Tibial nerve (tissue), 4 donors: ENCODE results near the gene PTPRF. TPM values are rescaled to one million over a fixed set of nuclear protein-coding genes. Genes with fewer than 3 reads are reported as not detected.

ENCODE experiments used
- DNase-seq, 2 donors: peaks; one replicate each; pipeline ENCODE4 v3.0.0-alpha.2; 2019; ENCODE audit warnings: low spot score in 2 of 2
- H3K27ac ChIP-seq, 4 donors: fragments of 200-600 bp; sonication (generic) in 3 of 4; one replicate each; pipeline ENCODE4 v1.5.1; 2017 to 2019; ENCODE audit warnings: mild to moderate bottlenecking in 1 of 4
- H3K27me3 ChIP-seq, 2 donors: fragments of 200-600 bp; sonication (generic) in 1 of 2; one replicate each; pipeline versions ENCODE4 v1.5.1 to v1.6.0; 2017 to 2019
- H3K36me3 ChIP-seq, 3 donors: fragments of 200-600 bp; sonication (generic); one replicate each; pipeline ENCODE4 v1.5.1; 2018 to 2019
- H3K4me1 ChIP-seq, 4 donors: fragments of 200-600 bp; sonication (generic) in 3 of 4; one replicate each; pipeline ENCODE4 v1.5.1; 2017 to 2019
- H3K4me3 ChIP-seq, 4 donors: fragments of 200-600 bp; sonication (generic) in 3 of 4; one replicate each; pipeline ENCODE4 v1.5.1; 2017 to 2019; ENCODE audit warnings: mild to moderate bottlenecking in 1 of 4, moderate library complexity in 1 of 4
- H3K9me3 ChIP-seq, 4 donors: fragments of 200-600 bp; sonication (generic) in 3 of 4; one replicate each; pipeline ENCODE4 v1.5.1; 2017 to 2019
- EP300 ChIP-seq, 2 donors: sonication (generic); formaldehyde crosslinking; IDR thresholded peaks; one replicate each; pipeline ENCODE4 v1.6.1; 2017; ENCODE audit warnings: antibody characterized with exemption in 2 of 2, mild to moderate bottlenecking in 1 of 2
- POLR2A ChIP-seq, 2 donors: fragments of 450-650 bp; IDR thresholded peaks; one replicate each; pipeline ENCODE4 v1.6.1; 2017; ENCODE audit warnings: antibody characterized with exemption in 2 of 2, mild to moderate bottlenecking in 2 of 2, moderate library complexity in 2 of 2
- WGBS, 2 donors: methylation state at CpG; one replicate each; pipeline ENCODE4 v1.1.5; 2018; 5-methylcytosine and 5-hydroxymethylcytosine counted together
- total RNA-seq, 4 donors: library from RNA; depleted of rRNA; stranded (reverse); fragments of >200 nt; gene quantifications; one replicate each; pipeline ENCODE4 v1.1.0, GENCODE V29; 2016
- TF ChIP-seq, protein P1 (sequence below), 5 experiments: fragments of 200-600 bp in 3 of 5; fragments of 450-650 bp in 2 of 5; sonication (generic) in 3 of 5; IDR thresholded peaks; one replicate each; pipeline ENCODE4 v1.5.1; 2016 to 2019; ENCODE audit warnings: antibody characterized with exemption in 5 of 5, mild to moderate bottlenecking in 3 of 5, moderate library complexity in 2 of 5

The PTPRF gene
- total RNA-seq, 4 donors from 2014 or later, result 72.0 to 112 (median 92.5) TPM

DNA sequence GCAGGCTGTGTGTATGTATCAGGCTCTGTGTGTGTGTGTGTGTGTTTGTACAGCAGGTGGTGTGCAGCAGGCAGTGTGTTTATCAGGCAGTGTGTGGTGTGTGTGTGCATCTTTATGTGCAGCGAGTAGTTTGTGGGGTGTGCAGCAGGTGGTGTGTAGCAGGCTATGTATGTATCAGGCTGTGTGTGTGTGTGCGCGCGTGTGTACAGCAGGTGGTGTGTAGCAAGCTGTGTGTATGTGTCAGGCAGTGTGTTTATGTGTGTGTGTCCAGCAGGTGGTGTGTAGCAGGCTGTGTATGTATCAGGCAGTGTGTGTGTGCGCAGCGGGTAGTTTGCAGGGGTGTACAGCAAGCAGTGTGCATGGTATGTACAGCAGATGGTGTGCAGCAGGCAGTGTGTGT lies 29.0 kb downstream of the PTPRF start:
- no peaks in the 10 kb centered on the region for H3K9me3 ChIP-seq
- no peaks in the 10 kb centered on the region for H3K27me3 ChIP-seq
- no peak overlapping the region for H3K4me3 ChIP-seq
- H3K27ac ChIP-seq, result no peak overlapping the region
- TF ChIP-seq POLR2A (IDR thresholded peaks at IDR 0.05), result no peak
- H3K36me3 ChIP-seq, result peaks cover 0 to 8% (median 0%) of the 10 kb centered on the region in 3 donors
- no peak for DNase-seq
- peaks cover 0 to 61% (median 39%) of the 10 kb centered on the region in 4 donors for H3K4me1 ChIP-seq
- WGBS, 2 donors, result 94 to 96% methylated on average over 6 of the region's 6 CpGs

GRCh38 chr1:43560286-43560685 lies 29.6 kb downstream of the PTPRF start:
- Histone ChIP-seq H3K4me3 (no peak overlapping the region), H3K27me3 (no peaks in the 10 kb centered on the region), H3K4me1 (peaks cover 0 to 67% (median 45%) of the 10 kb centered on the region in 4 donors), H3K36me3 (peaks cover 0 to 8% (median 0%) of the 10 kb centered on the region in 3 donors), H3K27ac (no peak overlapping the region), H3K9me3 (no peaks in the 10 kb centered on the region)
- no peak for DNase-seq
- no peak for TF ChIP-seq POLR2A (IDR thresholded peaks at IDR 0.05)
- TF ChIP-seq, protein P1, sequence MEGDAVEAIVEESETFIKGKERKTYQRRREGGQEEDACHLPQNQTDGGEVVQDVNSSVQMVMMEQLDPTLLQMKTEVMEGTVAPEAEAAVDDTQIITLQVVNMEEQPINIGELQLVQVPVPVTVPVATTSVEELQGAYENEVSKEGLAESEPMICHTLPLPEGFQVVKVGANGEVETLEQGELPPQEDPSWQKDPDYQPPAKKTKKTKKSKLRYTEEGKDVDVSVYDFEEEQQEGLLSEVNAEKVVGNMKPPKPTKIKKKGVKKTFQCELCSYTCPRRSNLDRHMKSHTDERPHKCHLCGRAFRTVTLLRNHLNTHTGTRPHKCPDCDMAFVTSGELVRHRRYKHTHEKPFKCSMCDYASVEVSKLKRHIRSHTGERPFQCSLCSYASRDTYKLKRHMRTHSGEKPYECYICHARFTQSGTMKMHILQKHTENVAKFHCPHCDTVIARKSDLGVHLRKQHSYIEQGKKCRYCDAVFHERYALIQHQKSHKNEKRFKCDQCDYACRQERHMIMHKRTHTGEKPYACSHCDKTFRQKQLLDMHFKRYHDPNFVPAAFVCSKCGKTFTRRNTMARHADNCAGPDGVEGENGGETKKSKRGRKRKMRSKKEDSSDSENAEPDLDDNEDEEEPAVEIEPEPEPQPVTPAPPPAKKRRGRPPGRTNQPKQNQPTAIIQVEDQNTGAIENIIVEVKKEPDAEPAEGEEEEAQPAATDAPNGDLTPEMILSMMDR (IDR thresholded peaks at IDR 0.05), result no peak
- TF ChIP-seq EP300 (IDR thresholded peaks at IDR 0.05), result no peak
- WGBS, 2 donors, result 59 to 78% methylated on average over 3 to 6 of the region's 6 CpGs

GRCh38 chr1:43563876-43564539 lies 33.3 kb downstream of the PTPRF start:
- TF ChIP-seq, protein P1 (IDR thresholded peaks at IDR 0.05), result no peak
- TF ChIP-seq EP300 (IDR thresholded peaks at IDR 0.05), result peak in 1 of 2 donors; percentile 77
- Histone ChIP-seq H3K27ac (peak overlapping the region; percentile 14 to 85 (median 68)), H3K4me1 (peaks cover 0 to 62% (median 33%) of the 10 kb centered on the region in 4 donors), H3K36me3 (no peaks in the 10 kb centered on the region), H3K4me3 (no peak overlapping the region), H3K27me3 (no peaks in the 10 kb centered on the region), H3K9me3 (no peaks in the 10 kb centered on the region)
- DNase-seq, result no peak
- 43 to 45% methylated on average over 19 of the region's 19 CpGs for WGBS, 2 donors

- Histone ChIP-seq H3K9me3 (no peaks in the 10 kb centered on the region), H3K36me3 (peaks cover 0 to 5% (median 0%) of the 10 kb centered on the region in 3 donors), H3K4me1 (peaks cover 0 to 56% (median 30%) of the 10 kb centered on the region in 4 donors), H3K27me3 (no peaks in the 10 kb centered on the region), H3K4me3 (peak overlapping the region in 1 of 4 donors; percentile 55), H3K27ac (peak overlapping the region; percentile 51 to 85 (median 68))
- DNase-seq, result no peak
- TF ChIP-seq POLR2A (IDR thresholded peaks at IDR 0.05) (no peak), EP300 (IDR thresholded peaks at IDR 0.05) (no peak)
- TF ChIP-seq, protein P1 (IDR thresholded peaks at IDR 0.05), result no peak
- WGBS, 2 donors, result 43 to 50% methylated on average over 12 to 19 of the region's 19 CpGs
Observed at GRCh38 chr1:43564551-43565348, 34.1 kb downstream of the PTPRF start.

DNA sequence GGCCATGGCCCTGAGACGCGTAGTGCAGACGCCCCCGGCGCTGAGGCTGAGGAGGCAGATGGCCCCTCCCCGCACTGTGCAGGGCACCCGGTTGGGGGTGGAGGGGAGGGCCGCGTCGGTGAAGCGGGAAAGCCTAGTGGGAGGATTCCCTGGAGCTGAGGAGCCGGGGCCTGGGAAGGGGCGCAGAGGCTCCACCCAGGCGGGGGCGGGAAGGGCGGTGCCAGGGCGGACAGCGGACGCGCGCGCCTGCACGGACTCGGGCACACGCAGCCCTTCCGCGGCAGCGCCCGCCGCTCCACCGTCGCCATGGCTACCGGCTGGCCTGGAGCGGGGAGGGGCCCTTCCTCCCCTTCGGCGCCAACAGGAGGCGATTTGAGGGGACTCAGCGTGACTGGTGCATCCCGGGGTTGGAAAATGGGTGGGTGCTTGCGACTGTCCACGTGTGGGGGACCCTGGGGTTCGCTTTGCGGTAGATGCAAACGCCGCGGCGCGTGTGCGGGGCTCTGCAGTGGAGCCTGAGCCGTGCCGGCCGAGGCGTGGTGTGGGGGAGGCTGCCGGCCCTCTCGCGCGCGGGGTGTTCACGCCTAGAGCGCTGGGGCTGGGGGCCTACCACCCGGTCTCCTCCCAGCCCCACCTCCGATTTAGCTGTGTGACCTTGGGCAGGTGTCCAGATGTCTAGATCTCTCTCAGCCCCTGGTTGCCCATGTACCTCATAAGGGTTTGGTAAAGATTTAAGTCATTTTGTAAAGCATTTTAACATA lies 35.1 kb downstream of the PTPRF start:
- peak in 1 of 2 donors; percentile 35 for DNase-seq
- H3K27ac ChIP-seq, result peak overlapping the region; percentile 51 to 85 (median 64)
- TF ChIP-seq POLR2A (IDR thresholded peaks at IDR 0.05) (no peak), EP300 (IDR thresholded peaks at IDR 0.05) (no peak)
- no peaks in the 10 kb centered on the region for H3K9me3 ChIP-seq
- H3K4me3 ChIP-seq, result peak overlapping the region; percentile 34 to 55 (median 48)
- peaks cover 0 to 48% (median 30%) of the 10 kb centered on the region in 4 donors for H3K4me1 ChIP-seq
- H3K27me3 ChIP-seq, result no peaks in the 10 kb centered on the region
- WGBS, 2 donors, result 2 to 9% methylated on average over 35 to 39 of the region's 62 CpGs
- peaks cover 0 to 15% (median 0%) of the 10 kb centered on the region in 3 donors for H3K36me3 ChIP-seq
